ENCODE data around the gene MBOAT2. TPM values are rescaled to one million over a fixed set of nuclear protein-coding genes. Genes with fewer than 3 reads are reported as not detected.

MBOAT2 gene
- total and polyA plus RNA-seq, 2 of the 13 experiments (the other 11 are each of a cell fraction or from before 2014, with no cell fraction given), result 0.11 to 0.36 TPM

DNA sequence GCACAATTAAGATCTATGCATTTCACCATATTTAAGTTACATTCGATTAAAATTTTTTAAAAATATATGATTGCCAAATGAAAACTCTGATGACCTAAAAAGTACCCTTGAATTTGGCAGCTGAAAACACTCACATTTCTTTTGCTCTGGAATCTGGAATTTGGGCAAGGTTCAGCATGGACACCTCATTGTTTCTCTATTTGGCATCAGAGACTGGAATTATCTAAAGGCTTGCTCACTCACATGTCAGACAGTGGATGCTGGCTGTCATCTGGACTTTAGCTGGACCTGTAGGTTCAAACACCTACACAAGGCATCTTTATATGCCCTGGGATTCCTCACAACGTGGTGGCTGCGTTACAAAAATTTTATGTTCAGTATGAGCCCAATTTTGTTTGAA, 16.1 kb downstream of the MBOAT2 start:
- Histone ChIP-seq H3K36me3 (replicated peaks in 1 of 2; ENCODE audit: control insufficient read depth in 1 of 2, insufficient read depth in 2 of 2, low read length in 2 of 2) (no peaks in the 10 kb centered on the region), H3K79me2 (ENCODE audit: insufficient read depth, low read length) (no peaks in the 10 kb centered on the region), H3K4me1 (ENCODE audit: insufficient read depth, low read length) (no peaks in the 10 kb centered on the region), H3K9ac (ENCODE audit: insufficient read depth, low read depth, low read length) (no peak overlapping the region), H3K4me3 (replicated peaks in 1 of 3; ENCODE audit: insufficient read depth in 1 of 3, low read depth in 2 of 3, low read length in 3 of 3) (no peak overlapping the region), H4K20me1 (ENCODE audit: insufficient read depth, low read length) (no peaks in the 10 kb centered on the region), H3K27ac (ENCODE audit: extremely low read length, insufficient read depth, low read length) (no peak overlapping the region), H2AFZ (ENCODE audit: low read length) (no peak overlapping the region), H3K4me2 (ENCODE audit: low read depth, low read length) (no peak overlapping the region), H3K27me3 (ENCODE audit: control insufficient read depth in 1 of 2, insufficient read depth in 2 of 2, low read length in 2 of 2) (peaks cover 0 to 3% of the 10 kb centered on the region in 2 experiments; a peak in 1 of 5 replicates), H3K9me3 (ENCODE audit: low read length) (no peaks in the 10 kb centered on the region)
- CTCF ChIA-PET (ENCODE audit: low intra/inter-chr PET ratio, low total read pairs), result no interaction called here
- no TSS peak for BruUV-seq (replicated peaks)
- ATAC-seq (no peak), FAIRE-seq (no peak), DNase-seq (ENCODE audit: low spot score) (no peak)
- TF ChIP-seq, protein P1, sequence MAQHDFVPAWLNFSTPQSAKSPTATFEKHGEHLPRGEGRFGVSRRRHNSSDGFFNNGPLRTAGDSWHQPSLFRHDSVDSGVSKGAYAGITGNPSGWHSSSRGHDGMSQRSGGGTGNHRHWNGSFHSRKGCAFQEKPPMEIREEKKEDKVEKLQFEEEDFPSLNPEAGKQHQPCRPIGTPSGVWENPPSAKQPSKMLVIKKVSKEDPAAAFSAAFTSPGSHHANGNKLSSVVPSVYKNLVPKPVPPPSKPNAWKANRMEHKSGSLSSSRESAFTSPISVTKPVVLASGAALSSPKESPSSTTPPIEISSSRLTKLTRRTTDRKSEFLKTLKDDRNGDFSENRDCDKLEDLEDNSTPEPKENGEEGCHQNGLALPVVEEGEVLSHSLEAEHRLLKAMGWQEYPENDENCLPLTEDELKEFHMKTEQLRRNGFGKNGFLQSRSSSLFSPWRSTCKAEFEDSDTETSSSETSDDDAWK (CRISPR knock-in tag; IDR thresholded peaks at IDR 0.05), result no peak
- TF ChIP-seq ZNF33B (CRISPR knock-in tag; IDR thresholded peaks at IDR 0.05) (no peak), ZNF3 (CRISPR knock-in tag; IDR thresholded peaks at IDR 0.05) (no peak), ATM (IDR thresholded peaks at IDR 0.05; ENCODE audit: borderline replicate concordance) (no peak), KAT7 (CRISPR knock-in tag; IDR thresholded peaks at IDR 0.05; ENCODE audit: borderline replicate concordance) (no peak), TP53 (CRISPR knock-in tag; conservative IDR thresholded peaks at IDR 0.05) (no peak), SNAPC2 (CRISPR knock-in tag; IDR thresholded peaks at IDR 0.05) (no peak), KDM2A (CRISPR knock-in tag; IDR thresholded peaks at IDR 0.05; ENCODE audit: borderline replicate concordance, low read depth) (no peak), ZNF530 (CRISPR knock-in tag; IDR thresholded peaks at IDR 0.05; ENCODE audit: low read depth) (no peak), SUZ12 (IDR thresholded peaks at IDR 0.05; ENCODE audit: low read depth, low read length) (no peak)
- TF ChIP-seq, protein P2, sequence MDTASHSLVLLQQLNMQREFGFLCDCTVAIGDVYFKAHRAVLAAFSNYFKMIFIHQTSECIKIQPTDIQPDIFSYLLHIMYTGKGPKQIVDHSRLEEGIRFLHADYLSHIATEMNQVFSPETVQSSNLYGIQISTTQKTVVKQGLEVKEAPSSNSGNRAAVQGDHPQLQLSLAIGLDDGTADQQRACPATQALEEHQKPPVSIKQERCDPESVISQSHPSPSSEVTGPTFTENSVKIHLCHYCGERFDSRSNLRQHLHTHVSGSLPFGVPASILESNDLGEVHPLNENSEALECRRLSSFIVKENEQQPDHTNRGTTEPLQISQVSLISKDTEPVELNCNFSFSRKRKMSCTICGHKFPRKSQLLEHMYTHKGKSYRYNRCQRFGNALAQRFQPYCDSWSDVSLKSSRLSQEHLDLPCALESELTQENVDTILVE (CRISPR knock-in tag; IDR thresholded peaks at IDR 0.05), result no peak
- in situ Hi-C loops (cut with HindIII; ENCODE audit: extremely low pct_ligation_motif_present, low pct_unique_long_range_greater_than_20kb), result loop anchor here (10.0 kb wide), 1 partner anchor 113 kb away; no protein-coding TSS in a partner anchor
- intact Hi-C loops (cut with micrococcal nuclease; ENCODE audit: unreplicated experiment), result loop anchor here (5.0 kb wide), 1 partner anchor 1890 kb away; no protein-coding TSS in a partner anchor
- WGBS (ENCODE audit: low lambda C conversion rate), result 1% methylated on average over 3 of the region's 3 CpGs
- POLR2A ChIA-PET, result no interaction called here

Data from HepG2 (cell line).